GM18868 (cell line): ENCODE measurements around the gene FAM118A.
A peak's percentile ranks its signal among the peaks of the same experiment; 100 is the strongest.
"Not testable (repeated sequence)": the region's sequence is repeated elsewhere in the genome, so short reads cannot be mapped to it uniquely, and the experiment has no call there.

ENCODE experiments used
- ATAC-seq: cut with Tn5 transposase; IDR thresholded peaks from one replicate; pipeline ENCODE4 v1.9.1; 2021; ENCODE audit warnings: mild to moderate bottlenecking, moderate library complexity; ENCODE audit not compliant: unreplicated experiment

FAM118A gene

DNA sequence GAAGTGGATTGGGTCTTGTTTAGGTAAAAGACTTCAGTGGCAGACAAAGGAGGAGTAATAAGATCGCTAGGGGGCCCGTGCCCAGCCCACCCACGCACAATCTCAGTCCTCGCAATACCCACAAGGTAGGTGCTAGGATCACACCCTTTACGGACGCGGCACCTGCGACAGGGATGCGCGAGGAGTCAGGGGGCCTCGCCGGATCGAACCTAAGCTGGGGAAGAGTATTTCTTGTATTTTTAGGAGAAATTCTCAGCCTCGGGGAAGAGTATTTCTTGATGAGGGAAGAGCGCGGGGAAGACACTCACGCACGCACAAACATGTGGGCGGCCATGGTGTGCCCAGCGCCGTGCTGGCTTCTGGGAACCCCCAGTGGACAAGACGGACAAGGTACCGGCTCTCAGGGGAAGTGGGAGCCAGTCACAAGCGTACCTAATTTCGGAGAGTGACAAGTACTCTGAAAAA lies 745 bp upstream of the FAM118A start:
- ATAC-seq, result no peak

DNA sequence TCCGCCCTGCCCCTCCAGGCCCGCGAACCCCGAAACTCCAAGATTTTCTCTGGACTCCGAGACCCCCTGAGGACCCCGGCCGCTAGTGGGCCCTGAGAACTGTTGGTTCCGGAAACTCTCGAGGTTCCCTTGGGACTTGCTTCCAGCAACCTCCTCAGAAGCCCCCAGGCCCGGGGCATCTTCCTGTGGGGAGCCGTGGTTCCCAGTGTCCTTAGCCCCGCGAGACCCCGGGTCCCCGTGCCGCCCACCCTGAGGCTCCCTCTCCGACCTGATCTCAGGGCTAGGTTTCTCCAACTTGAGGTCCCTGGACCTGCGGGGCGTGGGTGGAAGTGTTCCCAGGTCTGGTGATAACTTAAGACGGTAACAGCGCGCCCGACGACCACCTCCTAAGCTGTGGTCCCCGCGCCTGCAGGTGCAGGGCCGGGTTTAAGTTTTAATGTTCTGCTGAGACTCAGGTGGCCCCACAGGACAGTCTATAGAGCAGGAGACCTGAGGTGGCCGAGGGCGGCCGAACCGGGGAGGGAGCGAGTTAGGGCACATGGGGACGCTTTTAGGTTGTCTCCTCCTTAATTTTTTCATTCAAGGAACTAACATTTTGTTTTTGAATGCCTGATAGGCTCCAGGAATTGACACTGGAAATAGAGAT lies 720 bp downstream of the FAM118A start:
- no peak for ATAC-seq

- ATAC-seq, result no peak
Observed at GRCh38 chr22:45310977-45311531, 1.3 kb downstream of the FAM118A start.

- no peak for ATAC-seq
Observed at GRCh38 chr22:45312415-45312814, 2.7 kb downstream of the FAM118A start.

DNA sequence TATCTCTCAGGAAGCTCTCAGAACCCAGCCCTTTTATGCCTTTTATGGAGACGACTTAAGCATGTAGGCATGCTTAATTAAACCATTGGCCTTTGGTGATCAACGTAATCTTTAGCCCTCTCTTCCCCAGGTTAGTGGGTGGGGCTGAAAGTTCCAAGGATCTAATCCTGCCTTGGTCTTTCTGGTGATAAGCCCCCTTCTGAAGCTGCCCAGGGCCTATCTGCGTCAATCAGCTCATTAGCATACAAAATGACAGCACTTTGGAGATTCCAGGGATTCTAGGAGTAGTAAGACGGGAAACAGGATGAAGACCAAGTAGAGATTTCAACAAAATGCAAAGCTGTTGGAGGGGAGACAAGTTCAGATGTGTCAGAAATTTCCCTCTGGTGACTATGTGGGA lies 3.1 kb downstream of the FAM118A start:
- no peak for ATAC-seq

DNA sequence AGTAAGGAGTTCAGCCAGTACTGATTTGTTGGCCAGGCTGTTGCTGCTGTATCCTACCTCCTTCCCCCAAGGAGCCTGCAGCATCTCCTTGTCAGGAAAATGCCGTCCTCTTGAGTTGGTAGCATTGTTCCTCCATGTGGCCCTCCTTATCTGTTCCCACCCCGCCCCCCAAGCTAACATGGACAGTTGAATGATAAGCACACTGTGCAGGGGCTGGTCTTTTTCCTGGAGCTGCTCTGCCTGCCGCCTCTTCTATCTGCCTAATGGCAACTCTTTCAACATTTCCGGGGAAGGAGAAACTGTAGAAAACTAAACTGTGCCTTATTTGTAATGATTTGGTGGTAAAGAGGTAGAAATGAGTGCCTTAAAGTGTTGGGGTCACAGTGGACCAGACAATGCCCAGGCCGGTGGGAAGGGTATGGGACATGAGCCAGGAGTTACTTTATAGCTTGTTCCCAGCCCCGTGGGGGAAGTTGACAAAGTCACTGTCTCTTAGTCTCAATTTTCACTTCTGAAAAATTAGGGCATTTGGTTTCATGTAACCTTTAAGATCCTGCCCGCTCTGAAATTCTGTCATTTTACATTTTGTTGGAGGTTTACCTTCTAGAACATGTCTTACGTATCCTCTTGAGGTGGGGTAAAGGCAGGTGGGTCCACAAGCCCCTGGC lies 4.5 kb downstream of the FAM118A start:
- ATAC-seq, result no peak

DNA sequence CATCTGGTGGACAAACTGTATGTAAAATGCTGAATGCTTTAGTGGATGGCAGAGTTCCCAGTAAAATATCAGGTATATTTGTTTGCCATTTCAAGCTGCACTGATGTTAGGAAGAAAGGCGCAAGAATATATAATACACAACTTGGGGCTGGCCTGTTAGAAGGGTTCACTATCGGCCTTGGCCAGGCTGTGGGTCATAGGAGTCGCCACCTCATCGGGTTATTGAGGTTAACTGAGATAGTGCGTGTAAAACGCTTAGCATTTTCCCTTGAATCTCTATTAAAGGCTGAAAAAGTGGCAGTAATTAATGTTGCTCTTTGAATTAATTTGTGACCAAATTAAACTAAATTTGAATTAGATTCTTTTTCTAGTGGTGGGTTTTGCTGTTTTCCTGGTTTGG lies 5.1 kb downstream of the FAM118A start:
- ATAC-seq, result no peak

DNA sequence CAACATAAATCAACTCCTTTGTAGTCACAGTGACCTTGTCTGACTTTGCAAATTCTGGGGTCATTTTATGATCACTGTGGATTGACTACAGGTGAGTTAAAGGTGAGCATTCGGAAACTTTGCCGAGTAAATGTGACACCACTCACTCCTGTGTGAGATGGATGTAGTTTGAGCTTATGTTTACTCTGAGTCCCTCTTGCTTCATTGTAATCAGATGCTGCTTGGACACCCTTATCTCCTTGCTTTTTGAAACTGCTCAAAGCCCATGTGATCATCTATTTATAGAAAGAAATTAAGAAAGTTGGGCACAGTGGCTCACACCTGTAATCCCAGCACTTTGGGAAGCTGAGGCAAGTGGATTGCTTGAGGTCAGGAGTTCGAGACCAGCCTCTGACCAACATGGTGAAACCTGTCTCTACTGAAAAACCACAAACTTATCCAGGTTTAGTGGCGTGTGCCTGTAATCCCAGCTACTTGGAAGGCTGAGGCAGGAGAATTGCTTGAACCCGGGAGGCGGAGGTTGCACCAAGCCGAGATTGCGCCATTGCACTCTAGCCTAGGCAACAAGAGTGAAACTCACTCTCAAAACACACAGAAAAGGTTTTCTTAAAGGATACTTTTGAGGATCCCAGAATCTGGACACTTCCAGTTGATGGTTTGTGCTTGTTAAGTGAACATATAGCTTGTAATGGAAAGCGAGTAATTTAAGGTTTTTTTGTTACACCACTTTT lies 7.2 kb downstream of the FAM118A start:
- no peak for ATAC-seq

- no peak for ATAC-seq
Observed at GRCh38 chr22:45317551-45318167, 7.9 kb downstream of the FAM118A start.

DNA sequence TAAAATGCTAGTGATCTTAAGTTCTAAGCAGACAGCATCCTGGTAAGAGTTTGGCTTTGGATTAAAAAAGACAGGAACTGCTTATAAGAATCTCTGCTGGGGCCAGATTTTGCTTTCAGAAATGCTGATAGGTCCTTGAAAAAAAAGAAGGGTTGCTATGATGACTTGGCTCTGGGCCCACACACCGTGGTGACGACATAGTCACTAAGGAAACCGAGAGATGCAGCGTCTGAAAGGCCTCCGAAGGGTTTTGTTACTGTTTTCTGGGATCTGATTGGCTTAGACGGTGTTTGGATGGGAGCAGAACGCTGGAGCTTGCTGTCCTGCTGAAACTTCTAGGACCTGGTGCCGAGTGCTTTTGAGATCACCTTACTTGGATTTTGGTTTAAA lies 8.4 kb downstream of the FAM118A start:
- ATAC-seq, result peak; percentile 65

- ATAC-seq, result peak; percentile 41
Observed at GRCh38 chr22:45318558-45319323, 9.0 kb downstream of the FAM118A start.

DNA sequence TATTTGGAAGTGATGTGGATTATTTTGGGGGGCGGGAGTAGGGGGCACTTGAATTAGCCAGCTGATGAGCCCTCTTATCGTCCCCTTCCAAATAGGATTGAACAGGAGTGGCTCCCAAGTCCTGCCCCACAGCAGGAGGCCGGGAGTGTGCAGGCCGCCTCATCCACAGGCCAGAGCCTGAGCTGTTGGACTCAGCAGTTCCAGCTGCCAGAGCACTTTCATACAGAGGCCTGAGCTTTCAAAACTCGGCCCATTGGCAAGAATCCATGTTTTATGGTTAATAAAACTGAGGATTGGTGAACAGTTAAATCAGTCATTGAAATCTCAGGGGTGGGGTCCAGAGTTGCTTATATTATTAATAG lies 9.6 kb downstream of the FAM118A start:
- ATAC-seq, result no peak

- no peak for ATAC-seq
Observed at GRCh38 chr22:45320357-45320976, 10.7 kb downstream of the FAM118A start.

- ATAC-seq, result no peak
Observed at GRCh38 chr22:45321827-45322226, 12.1 kb downstream of the FAM118A start.

DNA sequence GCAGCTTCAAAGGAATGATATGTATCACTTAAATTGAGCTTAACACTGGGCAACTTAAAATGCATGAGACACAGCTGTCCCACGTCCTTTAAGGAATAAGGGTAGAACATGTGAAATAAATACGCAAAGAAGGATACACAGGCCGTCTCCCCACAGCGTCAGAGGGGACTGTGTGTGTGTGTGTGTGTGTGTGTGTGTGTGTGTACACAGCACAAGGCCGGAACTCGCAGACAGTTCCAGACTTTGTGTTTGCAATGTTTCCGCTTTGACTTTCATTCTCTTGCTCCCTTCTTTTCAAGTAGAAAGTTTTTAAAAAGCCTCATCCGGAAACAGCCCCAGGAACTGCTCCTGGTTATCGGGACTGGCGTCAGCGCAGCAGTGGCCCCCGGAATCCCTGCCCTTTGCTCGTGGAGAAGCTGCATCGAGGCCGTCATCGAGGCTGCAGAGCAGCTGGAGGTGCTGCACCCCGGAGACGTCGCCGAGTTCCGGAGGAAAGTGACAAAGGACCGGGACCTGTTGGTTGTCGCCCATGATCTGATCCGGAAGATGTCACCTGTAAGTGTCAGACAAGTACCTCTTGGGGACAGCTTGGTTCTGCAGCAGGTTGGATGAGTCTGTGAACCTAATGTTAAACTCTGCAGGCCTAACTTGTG lies 13.3 kb downstream of the FAM118A start:
- no peak for ATAC-seq

DNA sequence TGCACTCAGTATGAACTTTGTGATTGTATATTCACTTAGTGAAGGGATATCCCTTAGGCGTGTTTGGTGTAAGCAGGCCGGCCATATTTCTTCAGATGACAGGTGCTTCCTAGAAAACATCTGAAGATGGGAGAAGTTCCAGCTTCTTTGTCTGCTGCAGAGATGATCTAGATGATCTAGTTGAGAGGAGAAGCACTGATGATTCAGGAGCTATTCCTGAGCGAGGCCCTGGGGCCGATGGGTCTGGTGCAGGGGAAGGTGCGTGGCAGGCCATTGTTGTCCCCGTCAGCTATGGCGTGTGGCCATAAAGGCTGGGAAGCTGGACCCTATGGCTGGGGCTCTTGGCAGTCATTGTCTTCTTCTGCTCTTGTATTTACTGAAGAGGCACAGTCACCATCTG lies 14.0 kb downstream of the FAM118A start:
- no peak for ATAC-seq

- ATAC-seq, result no peak
Observed at GRCh38 chr22:45324311-45324711, 14.6 kb downstream of the FAM118A start.

GRCh38 chr22:45328261-45328660 lies 18.5 kb downstream of the FAM118A start:
- ATAC-seq, result not testable (repeated sequence)

DNA sequence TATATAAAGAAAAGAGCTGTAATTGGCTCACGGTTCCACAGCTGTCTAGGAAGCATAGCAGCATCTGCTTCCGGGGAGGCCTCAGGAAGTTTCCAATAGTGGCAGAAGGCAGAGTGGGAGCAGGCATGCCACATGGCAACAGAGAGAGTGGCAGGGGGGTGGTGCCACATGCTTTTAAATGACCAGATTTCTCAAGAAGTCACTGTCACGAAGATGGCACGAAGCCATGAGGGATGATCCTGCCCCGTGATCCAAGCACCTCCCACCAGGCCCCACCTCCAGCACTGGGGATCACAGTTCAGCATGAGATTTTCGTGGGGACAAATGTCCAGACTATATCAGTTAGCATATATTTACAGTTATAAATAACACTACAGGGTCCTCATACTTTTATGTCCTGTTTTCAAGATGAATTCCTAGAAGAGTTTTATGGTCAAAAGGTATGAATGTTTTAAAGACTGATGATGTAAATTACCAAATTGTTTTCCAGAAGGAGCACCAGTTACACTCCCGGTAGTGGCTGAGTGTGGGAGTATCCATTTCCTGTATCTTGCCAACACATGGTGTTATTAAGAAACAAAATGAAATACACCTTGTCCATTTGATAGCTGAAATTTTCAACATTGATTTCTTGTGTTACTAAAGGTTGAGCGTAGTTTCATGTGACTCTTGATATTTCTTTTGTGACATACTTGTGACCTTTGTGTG lies 19.2 kb downstream of the FAM118A start:
- ATAC-seq, result no peak
